HG03159 (cell line): ENCODE results near the gene MFAP3.
"Not testable (repeated sequence)": the region's sequence is repeated elsewhere in the genome, so short reads cannot be mapped to it uniquely, and the experiment has no call there.

Source experiments
- ATAC-seq: cut with Tn5 transposase; IDR thresholded peaks from one replicate; pipeline ENCODE4 v1.9.1; 2021; ENCODE audit warnings: mild to moderate bottlenecking, moderate library complexity; ENCODE audit not compliant: unreplicated experiment

Gene MFAP3

DNA sequence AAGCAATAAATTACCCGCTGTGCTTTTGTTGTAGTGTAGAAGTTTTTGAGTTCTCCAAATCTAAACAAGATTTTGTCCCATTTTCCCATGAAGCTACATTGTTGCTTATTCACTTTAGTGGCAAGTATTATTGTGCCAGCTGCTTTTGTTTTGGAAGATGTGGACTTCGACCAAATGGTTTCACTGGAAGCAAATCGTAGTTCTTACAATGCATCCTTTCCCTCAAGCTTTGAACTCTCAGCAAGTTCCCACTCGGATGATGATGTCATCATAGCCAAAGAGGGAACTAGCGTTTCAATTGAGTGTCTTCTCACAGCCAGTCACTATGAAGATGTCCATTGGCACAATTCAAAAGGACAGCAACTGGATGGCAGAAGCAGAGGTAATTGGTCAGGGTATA lies 10.9 kb downstream of the MFAP3 start:
- ATAC-seq, result no peak

DNA sequence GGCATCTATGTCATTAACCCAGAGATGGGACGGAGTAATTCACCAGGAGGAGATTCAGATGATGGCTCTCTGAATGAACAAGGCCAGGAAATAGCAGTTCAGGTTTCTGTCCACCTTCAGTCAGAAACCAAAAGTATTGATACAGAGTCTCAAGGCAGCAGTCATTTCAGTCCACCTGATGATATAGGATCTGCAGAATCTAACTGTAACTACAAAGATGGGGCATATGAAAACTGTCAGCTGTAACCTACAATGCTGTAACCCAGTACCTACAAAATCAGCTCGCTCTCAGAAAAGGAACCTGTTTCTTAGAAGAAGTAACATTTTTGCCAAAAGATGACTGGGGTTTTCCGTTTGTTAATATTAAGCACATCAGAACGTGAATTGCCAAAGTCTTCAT lies 14.7 kb downstream of the MFAP3 start:
- ATAC-seq, result no peak

DNA sequence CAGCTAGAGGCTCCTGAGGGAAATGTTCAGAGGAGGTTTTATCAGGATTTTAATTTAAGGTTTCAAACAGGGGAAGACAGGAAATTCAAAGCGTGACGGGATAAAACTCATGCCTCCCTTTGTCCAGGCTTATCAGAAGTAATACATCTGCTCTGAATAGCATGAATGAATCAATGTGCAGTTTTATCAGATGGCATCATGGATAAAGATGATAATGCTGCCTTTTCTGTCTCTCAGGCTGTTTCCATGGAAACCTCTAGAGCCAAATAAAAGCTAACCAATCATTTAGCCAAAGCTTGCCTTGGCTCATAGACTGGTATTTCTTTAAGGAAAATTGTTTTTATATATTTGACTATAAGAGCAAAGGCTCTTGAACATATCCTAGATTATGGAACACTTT lies 16.4 kb downstream of the MFAP3 start:
- no peak for ATAC-seq

- peak; percentile 62 for ATAC-seq
Observed at GRCh38 chr5:154058055-154059038, 19.6 kb downstream of the MFAP3 start.

- peak; percentile 47 for ATAC-seq
Observed at GRCh38 chr5:154059039-154059430, 20.3 kb downstream of the MFAP3 start.

DNA sequence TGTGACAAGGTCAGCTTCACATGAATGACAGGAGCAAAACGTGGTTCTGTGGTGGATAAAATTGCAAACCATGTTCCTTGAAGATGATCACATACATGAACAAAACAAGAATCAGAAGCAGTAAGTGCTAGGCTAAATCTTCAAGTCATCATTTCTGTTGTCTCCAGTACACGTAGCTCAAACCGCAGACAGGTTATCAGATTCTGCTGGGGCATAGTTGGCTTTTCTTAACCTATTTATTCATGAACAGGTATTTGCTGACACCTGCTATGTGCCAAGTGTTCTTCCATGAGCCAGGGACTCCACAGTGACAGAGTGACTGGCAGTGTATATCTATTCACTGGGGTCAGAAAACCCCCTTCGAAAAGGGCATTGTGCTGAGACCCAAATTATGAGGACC lies 20.8 kb downstream of the MFAP3 start:
- no peak for ATAC-seq

DNA sequence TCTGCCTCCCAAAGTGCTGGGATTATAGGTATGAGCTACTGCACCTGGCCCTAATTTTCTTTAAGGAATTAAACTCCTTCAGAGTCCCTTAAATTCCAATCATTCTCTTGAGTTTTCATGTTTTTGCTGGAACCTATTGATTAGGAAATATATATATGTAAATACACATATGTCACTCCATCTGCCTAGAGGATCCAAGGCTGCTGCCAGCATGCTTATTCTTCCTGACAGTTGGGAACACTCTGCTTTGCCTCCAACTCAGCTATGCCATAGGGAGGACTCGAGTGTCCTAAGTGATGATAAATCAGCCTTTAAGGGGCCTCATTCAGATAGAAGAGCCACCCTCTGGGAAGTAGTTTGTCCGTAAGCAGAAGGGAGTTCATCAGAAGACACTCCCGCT lies 21.8 kb downstream of the MFAP3 start:
- no peak for ATAC-seq

DNA sequence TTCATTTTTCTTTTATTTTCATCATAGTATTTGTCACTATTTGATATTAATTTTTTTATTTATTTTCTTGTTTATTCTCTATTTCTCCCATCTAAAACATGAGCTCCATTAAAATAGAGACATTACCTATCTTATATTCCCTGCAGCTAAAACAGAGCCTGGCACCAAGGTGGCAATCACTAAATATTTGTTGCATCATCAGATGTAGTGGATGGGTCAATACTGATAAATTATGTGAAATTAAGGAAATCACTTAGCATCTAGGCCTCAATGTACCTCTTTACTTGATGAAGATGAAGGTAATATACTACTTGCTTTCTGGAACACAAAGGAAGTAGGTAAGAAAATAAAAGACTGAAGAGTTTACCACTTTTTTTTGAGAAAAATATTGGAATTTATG lies 24.6 kb downstream of the MFAP3 start:
- no peak for ATAC-seq

GRCh38 chr5:154065971-154066370 lies 27.2 kb downstream of the MFAP3 start:
- no peak for ATAC-seq

DNA sequence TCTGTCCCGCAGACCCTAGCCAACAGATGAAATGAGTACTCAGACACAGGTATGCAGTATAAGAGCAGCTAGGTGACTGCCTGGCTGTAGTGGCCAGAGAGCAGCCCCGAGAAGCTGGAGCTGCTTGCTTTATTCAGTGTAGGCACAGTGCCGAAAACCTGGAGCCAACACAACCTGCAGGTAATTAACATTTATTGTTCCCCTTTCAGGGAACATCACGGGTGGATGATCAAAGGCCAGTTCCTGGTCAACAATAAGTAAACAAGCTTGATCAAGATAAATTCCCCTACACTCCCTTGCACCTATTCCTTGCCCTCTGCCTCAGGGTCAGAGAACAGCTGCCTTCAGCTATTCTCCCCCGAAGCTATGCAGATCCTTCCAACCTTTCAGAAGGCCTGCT lies 31.1 kb downstream of the MFAP3 start:
- ATAC-seq, result not testable (repeated sequence)

GRCh38 chr5:154071799-154072413 lies 33.1 kb downstream of the MFAP3 start:
- no peak for ATAC-seq

DNA sequence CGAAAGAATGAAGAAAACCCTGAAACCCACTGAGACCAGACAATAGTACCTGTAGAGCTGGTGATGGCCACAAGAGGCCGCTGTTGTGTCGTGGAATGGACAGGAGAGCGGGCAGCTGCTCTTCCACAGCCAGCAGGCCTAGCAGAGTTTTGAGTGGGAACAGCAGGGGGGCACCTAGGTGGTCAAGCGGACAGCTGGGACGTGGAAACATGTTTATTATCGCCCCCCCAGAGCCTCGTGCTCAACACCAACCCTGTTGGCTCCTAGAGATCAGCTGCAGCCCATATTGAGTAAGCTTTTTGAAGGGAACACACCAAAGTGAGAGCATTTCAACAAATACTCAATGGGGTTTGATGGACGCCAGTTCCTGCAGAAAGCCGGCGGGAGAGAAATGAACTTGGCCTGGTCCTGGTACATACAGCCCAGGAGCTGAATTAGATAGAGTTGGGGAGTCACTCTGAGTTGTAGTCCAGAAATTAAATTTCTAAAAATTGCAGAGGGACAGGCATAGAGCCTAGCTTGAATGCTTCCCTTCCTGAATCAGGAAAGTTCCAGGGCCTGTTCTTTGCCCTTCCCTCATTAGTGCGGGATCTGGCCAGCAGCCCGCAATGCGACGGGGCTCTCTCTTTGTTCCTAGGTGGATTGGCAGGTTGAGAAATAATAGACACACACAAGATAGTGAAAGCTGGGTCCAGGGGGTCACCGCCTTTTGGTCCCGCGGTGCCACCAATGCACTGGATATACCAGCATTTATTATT lies 33.8 kb downstream of the MFAP3 start:
- peak; percentile 96 for ATAC-seq

DNA sequence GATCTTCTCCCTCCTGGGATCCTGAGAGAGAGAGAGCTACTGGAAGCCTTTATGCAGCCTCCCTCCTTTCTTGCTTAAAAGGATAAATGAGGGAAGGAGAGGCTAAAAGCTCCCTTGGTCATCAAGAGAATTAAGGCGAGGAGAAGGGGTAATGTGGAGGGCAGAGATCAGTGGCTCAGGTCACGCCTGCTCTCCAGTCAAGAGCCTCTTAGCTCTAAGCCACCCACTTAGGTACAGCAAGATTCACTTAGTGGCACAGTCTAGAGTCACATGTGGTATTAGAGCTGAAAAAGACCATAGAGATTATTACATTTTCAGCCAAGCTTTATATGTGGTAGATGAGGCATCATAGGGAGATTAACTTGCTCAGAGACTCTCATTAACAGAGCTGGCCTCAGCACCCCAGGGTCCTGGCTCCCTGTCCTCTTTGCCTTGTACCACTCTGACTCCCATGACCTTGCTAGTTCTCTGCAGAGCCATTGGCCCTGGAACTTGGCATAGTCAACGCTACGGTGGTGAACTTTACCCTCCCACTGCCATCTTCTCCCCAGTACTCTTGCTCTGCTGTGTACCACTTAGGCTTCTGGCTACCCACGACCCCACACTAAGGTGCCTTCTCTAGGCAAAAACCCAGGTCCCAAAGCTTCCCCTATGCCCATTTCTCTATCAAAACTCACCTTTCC lies 37.6 kb downstream of the MFAP3 start:
- ATAC-seq, result no peak

- no peak for ATAC-seq
Observed at GRCh38 chr5:154077696-154078095, 38.9 kb downstream of the MFAP3 start.

- no peak for ATAC-seq
Observed at GRCh38 chr5:154078272-154078671, 39.5 kb downstream of the MFAP3 start.

- no peak for ATAC-seq
Observed at GRCh38 chr5:154081246-154081645, 42.5 kb downstream of the MFAP3 start.

DNA sequence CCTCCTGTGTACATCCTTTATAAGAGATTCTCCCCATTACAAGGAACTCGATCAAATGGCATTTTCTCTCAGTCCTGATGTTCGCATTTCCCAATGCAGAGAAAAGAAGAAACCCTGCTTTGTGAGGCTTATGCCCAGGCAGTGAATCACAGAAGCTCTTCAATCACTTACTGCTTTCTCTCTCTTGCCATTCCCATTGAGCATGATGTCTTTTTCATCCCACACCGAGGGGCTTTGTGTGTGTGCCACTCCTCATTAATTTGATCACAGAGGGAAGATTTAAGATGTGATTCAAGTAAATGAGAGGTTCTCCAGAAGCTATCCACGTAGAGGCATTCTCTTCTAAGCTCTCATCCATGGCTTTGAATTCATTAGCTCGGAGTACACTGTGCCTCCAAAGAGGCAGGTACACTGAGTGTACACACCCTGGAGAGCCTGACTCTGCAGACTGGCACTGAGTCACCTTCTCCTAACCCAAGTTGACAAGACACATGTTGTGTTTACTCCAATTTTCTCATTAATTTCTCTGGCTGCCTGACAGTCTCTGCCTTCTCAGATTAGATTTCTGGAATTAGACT lies 45.4 kb downstream of the MFAP3 start:
- ATAC-seq, result no peak

DNA sequence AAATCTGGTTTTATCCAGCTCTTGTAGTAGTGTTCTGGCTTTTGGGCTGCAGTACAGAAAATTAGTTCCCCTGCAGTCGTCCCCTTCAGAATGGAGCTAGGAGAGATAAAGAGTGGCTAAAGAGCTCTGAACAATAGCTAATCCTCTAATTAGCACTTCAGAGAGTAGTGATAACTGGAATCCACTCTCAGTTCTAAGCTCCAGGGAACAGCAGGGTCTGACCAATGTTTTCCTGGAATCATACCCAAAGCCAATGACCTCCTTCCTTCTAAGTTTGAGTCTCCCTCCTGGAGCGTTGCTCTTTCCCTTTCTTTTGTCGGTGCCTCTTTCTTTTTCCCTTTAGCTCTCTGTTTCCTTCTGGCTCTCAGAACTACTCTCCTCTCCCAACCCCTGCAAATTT lies 47.4 kb downstream of the MFAP3 start:
- ATAC-seq, result no peak

DNA sequence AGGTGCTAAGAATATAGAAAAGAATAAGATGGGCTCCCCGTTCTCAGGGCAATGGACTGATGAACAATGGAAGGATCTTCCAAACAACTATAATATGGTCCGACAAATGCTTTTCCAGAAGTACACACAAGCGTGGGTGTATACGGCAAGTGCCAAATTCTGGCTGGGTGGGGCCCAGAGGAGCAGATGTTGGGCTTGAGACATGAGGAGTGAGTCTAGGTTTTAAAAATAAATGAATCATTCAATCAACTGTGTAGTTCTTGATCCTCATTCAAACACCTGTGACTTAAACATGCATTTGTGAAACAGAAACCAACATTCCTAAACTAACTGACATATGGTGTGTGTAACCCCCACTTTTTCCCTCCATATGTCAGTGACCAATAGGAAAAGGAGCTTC lies 47.9 kb downstream of the MFAP3 start:
- ATAC-seq, result no peak

DNA sequence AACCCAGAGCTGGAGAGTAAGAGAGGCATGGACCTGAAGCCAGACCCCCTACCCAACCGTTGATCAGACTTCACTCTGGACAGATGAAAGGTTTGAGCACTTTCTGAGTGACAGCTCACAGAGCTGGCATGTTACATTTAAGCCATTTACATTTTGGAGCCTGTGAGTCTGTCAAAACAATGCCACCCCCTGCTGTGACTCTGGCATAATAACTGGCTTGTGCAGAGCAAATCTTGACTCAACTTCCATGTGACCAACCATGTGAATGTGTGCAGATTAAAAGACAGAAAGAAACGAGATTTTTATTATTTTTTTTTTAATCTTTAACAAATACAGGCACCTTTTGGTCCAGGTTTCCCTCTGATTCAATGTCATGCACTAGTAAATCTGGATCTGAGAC lies 48.5 kb downstream of the MFAP3 start:
- ATAC-seq, result no peak

DNA sequence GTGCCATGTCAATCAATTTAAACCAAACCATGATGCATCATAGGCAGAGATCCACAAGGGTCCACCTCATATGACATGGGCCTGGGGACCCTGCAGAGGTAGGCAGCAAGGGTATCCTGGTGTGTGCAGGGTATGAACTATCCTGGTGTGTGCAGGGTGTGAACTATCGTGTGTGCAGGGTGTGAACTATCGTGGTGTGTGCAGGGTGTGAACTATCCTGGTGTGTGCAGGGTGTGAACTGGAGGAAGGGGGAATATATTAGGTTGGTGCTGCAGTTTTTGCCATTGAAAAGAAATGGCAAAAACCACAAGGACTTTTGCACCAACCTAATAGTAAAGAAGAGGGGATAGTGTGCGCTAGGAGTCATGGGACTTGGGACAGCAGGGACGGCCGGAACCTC lies 50.0 kb downstream of the MFAP3 start:
- ATAC-seq, result no peak
